Hepatocyte (in vitro differentiated cells): ENCODE results near the gene GRM3.

Experiments used
- CTCF ChIP-seq: fragments of 200-600 bp; sonication (generic); IDR thresholded peaks from 2 replicates; pipeline ENCODE4 v1.5.1; 2016; ENCODE audit warnings: antibody characterized with exemption, mild to moderate bottlenecking; ENCODE audit not compliant: poor library complexity
- EZH2 ChIP-seq: fragments of 200-600 bp; sonication (generic); IDR thresholded peaks from 2 replicates; pipeline ENCODE4 v1.6.1; 2016; ENCODE audit warnings: antibody characterized with exemption, mild to moderate bottlenecking, borderline replicate concordance

- TF ChIP-seq EZH2 (no peak), CTCF (no peak)
Measured at GRCh38 chr7:86884152-86884551, 240.4 kb downstream of the GRM3 start.
